HL-60/S4 (cell line): Measurements from ENCODE around the gene ALOXE3.
"Not testable (repeated sequence)": the region's sequence is repeated elsewhere in the genome, so short reads cannot be mapped to it uniquely, and the experiment has no call there.

ENCODE experiments used
- in situ Hi-C: fragments of 300-500 bp; cut with MboI; formaldehyde crosslinking; loops from 2 replicates; pipeline ENCODE4 v1.14.3; 2022; ENCODE audit warnings: low sequenced_read_pairs

The ALOXE3 gene

DNA sequence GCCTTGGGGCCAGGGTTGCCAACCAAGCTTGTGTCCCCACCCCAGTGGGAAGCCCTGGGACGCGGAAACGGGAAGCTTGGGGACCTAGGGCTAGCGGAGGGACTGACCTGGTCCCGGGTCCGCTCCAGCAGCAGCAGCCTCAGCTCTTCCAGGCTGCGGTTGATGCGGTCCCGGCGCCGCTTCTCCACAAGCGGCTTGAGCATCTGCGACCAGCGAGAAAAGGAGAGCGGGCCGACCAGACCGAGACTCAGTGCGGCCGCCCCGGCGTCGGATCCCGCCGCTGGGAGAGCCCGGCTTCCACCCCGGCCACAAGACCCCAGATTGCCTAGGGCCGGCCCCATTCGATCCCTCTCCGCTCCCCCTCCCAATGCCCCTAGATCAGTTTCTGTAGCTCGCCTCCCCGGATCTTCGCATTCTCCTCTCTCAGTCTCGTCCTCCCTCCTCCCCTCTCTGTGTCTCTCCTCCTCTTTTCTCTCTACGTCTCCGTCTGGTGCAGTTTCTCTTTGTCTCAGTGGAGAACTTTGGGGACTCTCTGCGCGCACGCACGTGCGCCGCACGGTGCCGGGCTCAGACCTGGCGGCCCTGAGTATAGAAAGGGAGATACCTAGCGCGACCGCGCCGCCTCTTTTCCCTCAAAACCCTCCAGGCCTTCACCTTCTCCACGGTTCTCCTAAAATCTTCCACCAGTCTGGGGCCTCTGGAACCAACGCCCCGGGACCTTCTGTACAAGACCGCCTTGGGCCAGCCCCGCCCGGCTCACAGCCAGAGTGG, 4.8 kb upstream of the ALOXE3 start:
- in situ Hi-C loops = no loop called here

DNA sequence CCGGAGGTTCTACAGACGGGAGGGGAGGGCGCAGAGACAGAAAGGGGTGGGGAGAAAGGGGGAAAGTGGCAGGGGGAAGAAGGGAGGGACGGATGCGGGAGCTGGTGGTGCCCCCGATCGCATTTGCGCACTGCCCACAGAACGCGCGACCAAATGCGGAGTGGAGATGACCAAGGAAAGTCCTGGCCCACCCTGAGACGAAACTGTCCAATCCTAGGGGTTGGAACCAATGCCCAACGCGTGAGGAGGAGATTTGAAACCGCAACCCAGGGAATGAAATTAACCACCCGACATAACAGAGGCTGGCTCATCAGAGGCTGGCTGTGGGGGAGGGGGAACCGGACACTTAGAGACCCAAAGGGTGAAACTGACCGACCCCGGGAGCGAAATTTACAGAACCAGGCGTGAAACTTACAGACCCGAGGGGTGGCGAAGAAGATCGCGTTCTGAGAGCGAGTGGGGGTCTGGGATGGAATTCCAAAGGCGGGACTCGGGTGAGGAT, 4.2 kb upstream of the ALOXE3 start:
- in situ Hi-C loops = no loop called here

DNA sequence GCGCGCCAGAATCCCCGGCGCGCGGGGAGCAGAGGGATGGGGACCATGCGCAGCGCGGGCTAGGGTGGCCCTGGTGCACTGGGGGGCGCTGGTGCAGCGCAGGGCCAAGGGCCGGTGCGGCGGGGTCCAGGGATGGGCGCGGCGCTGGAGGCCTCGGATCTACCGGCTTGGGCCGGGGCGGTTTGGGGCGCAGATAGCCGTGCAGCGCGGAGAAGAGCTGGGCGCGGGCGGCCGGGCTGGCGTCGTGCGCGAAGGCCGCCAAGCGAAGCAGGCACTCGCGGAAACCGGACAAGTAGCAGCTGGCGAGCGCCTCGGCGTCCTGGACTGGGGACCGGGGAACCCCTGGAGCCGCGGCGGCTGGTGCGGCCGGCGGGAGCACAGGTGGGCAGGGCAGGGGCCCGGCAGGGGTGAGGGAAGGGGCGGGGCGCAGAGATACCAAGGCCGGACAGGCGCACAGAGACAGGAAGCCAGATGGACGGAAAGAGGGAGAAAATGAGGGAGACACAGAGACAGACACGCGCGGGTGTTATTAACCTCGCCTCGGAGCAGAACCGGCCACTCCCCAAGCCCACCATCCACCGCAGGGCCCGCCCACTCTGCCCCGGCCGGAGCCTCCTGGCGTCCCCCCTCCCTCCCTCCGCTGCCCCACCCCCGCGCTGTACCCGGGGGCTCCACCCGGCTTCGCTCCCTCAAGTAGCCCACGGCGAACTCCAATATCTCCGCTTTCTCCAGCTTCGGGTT, 3.5 kb upstream of the ALOXE3 start:
- in situ Hi-C loops = no loop called here

- in situ Hi-C loops = no loop called here
Measured at GRCh38 chr17:8121407-8121680, 3.0 kb upstream of the ALOXE3 start.

DNA sequence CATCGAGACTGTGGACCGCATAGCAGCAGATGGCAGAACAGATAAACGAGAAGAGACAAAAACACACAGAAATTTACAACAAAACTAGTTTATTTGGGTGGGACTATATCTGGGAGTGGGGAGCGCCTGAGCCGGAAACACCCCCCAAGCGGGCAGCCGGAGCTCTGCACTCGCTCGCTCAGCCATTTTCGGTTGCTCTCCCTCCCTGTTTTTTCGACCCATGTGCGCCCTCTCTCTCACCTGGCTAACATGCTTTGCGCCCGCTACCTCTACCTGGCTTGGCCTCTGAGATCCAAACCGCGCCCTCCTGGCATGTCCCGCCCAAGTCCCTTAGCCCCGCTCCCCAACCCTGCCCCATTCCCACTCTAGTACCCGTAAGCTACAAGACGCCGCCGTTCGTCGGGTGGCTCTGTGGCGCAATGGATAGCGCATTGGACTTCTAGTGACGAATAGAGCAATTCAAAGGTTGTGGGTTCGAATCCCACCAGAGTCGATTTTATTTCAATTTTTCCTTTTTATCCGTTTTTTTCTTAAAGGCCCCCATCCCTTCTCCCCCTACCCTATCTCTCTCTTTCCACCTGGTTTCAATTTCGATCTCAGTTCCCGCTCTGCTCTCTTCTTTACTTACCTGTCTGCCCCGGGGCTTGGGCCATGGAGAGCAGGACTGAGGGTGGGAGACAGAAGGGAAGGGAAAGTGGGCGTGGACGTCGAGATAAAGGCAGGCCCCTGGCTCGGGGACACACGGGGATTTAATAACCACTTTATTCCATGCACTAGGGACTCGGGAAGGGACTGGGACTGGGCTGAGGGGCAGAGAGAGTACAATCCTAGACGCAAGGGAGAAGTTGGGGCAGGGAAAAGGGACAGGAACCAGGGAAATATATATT, 2.4 kb upstream of the ALOXE3 start:
- in situ Hi-C loops = no loop called here

- in situ Hi-C loops = no loop called here
Measured at GRCh38 chr17:8119581-8120519, 1.5 kb upstream of the ALOXE3 start.

DNA sequence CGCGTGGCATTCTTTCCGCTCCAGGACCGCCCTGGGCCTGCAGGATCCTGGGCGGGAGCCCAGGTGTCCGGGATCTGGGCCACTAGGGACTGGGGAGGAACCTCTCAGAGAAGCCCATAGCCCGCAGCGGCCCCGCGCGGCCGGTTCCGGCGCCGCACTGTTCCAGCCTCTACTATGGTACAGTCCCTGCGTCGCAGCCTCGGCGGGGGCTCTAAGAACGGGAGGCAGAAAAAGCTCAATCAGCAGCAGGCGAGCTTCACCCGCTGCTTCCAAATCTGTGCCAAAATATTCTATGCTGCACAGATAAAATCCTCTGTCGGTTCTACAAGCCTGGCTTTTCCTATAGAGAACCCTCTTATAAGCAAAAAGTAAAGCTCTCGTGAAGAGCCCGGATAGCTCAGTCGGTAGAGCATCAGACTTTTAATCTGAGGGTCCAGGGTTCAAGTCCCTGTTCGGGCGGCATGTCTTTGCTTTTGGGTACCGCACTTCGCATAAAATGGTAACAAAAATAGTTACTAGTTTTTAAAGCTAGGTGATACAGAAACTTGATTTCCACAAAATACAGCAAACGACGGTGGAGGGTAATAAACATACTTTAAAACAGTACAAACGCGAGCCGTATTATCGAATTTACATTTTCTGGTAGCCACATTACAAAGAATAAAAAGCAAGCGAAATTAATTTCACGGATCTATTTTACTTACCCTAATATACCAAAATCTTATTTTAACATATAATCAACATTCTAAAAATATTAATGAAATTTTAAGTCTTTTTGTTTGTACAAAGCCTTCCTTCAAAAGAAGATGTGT, 661 bp upstream of the ALOXE3 start:
- in situ Hi-C loops = no loop called here

GRCh38 chr17:8117367-8117979, 841 bp downstream of the ALOXE3 start:
- in situ Hi-C loops = no loop called here

- in situ Hi-C loops = no loop called here
Measured at GRCh38 chr17:8116776-8117175, 1.5 kb downstream of the ALOXE3 start.

DNA sequence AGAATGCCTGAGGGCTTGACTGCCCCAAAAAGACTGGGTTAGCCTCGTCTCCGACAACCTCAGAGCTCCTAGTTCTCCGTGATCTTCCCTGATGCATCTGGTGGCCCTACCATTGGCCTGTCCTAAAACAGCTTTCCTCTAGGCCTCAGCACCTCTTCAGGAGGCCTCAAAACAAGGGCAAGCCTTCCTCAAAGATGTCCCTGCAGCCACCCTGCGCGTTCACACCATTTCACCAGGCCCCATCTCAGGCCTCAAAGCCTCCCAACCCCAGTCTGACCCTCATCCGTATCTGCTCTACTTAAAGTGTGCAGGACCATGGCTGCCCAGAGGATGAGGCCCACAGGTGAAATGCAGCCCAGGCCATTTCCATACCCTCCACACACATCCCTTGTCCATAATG, 7.4 kb downstream of the ALOXE3 start:
- in situ Hi-C loops = no loop called here

GRCh38 chr17:8110456-8110804, 7.9 kb downstream of the ALOXE3 start:
- in situ Hi-C loops = no loop called here

- in situ Hi-C loops = no loop called here
Measured at GRCh38 chr17:8109661-8110455, 8.5 kb downstream of the ALOXE3 start.

- in situ Hi-C loops = no loop called here
Measured at GRCh38 chr17:8108972-8109660, 9.2 kb downstream of the ALOXE3 start.

GRCh38 chr17:8106980-8107379, 11.3 kb downstream of the ALOXE3 start:
- in situ Hi-C loops = not testable (repeated sequence)

- in situ Hi-C loops = no loop called here
Measured at GRCh38 chr17:8105957-8106398, 12.3 kb downstream of the ALOXE3 start.

GRCh38 chr17:8104911-8105310, 13.4 kb downstream of the ALOXE3 start:
- in situ Hi-C loops = no loop called here

DNA sequence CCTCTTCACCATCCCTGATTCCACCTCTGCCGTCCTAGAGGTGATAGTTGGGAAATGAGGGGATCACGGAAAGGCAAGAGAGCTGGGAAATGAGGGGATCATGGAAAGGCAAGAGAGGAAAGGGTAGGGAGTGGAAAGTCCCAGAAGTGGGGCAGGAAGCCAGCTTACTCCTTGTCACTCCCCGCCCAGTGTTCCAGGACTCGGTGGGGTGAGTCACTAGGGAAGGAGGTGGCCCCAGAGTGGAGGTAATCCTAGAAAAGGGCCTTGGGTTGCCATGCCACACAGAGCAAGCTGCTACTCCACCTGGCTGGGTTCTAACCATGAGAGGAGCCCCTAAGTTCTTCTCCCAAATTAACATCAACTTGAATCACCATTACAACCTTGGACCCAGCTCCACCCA, 14.8 kb downstream of the ALOXE3 start:
- in situ Hi-C loops = no loop called here

DNA sequence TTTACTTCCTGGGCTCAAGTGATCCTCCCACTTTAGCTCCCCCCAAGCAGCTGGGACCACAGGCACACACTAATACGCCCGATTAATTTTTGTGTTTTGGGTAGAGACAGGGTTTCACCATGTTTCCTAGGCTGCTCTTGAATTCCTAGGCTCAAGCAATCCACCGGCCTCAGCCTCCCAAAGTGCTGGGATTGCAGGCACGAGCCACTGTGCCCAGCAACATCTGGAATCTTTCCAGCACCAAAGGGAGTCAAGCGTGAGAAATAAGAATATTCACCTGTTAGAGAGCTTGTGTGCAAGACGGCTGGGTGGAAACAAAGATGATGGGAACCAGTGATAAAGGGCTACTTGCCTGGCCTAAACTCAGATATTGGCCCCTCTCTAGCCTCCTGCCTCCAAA, 16.6 kb downstream of the ALOXE3 start:
- in situ Hi-C loops = no loop called here
